ENCODE measurements around the gene TP53TG3C. TPM values are rescaled to one million over a fixed set of nuclear protein-coding genes. Genes with fewer than 3 reads are reported as not detected.
"Not testable (repeated sequence)": the region's sequence is repeated elsewhere in the genome, so short reads cannot be mapped to it uniquely, and the experiment has no call there.

TP53TG3C gene, protein sequence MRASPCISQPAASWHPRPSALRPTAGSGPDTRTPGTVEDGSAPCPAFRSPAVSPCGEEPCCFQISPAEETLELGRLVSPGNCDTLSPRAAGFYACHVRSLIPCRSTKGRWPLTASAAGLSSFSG
- not detected in 2 replicates for total RNA-seq

DNA sequence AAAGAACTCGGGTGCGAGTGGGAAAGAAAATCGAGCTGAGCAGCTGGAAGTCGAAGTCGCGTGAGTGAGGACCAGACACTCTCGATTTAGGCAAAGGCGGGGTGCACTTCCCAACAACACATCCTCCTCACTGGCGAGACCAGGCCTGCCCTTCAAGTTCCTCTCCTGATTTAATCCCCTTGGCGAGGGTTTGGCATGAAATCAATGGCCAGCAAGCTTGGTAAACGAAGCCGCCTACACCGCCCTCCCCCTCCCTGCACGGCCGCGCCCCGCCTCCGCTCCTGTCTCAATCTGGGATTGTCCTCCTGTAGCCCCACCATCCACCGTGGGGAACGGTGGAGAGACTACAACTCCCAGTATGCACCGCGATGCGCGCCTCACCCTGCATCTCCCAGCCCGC, at the start of gene TP53TG3C:
Gene TP53TG3C, plus strand, starts transcription at position 301 of the 400 bp plus-strand sequence. Its CDS starts 68 bp downstream, at position 369.
- H3K4me2 ChIP-seq (ENCODE audit: insufficient read depth, low read length); H3K9me3 ChIP-seq (ENCODE audit: low read depth, low read length); DNase-seq (ENCODE audit: insufficient read length, low spot score, missing footprints): not testable (repeated sequence)

More for the DNA sequence above, at the start of gene TP53TG3C:
- not testable (repeated sequence) for H3K79me2 ChIP-seq (ENCODE audit: insufficient read depth, low read length); H4K20me1 ChIP-seq (ENCODE audit: insufficient read depth, low read length); H3K4me3 ChIP-seq (ENCODE audit: insufficient read depth, low read length); H2AFZ ChIP-seq (ENCODE audit: low read length); H3K36me3 ChIP-seq (ENCODE audit: insufficient read depth, low read length); H3K4me1 ChIP-seq (ENCODE audit: insufficient read depth, low read length); H3K27me3 ChIP-seq (ENCODE audit: insufficient read depth, low read length); H3K27ac ChIP-seq (ENCODE audit: low read depth, low read length)

Small RNAs within 50 kb of the gene (small RNA-seq; reads per million reads assigned to genes)
- not detected for gene AC138869.1

Other genes with a start within 250 kb of the TP53TG3C start
- under 0.01 TPM in 1 of 2 replicates, not detected in the other for gene TP53TG3E, start 110.1 kb downstream of the TP53TG3C start, total RNA-seq
- 0.36 TPM in 1 of 2 replicates, not detected in the other for gene TP53TG3B, start 166.6 kb downstream of the TP53TG3C start, total RNA-seq

Data from osteoblast (primary cell).